ENCODE results near the gene PRELID1.

Gene PRELID1

DNA sequence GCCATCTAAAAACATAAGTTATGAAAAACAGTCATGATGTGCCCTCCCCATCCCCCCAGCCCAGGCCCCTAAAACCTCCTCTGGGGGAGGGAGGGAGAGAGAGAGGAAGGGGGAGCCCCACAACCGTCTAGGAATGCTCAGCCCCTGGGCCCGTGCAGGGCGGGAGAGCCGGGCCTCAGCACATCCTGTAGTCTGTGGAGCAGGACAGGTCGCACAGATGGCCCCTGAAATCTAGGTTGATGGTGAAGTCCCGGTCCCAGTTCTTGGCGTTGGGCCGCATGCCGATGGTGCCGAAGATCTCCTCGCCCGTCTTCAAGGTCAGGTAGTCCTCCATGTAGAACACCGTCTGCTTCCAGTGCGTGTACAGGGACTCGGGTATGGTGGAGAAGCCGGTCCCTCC lies 38.2 kb upstream of the PRELID1 start:
- DNase-seq (ENCODE audit: extremely low spot score) = no peak
- CTCF ChIA-PET = interaction anchor here (0.6 kb wide), 1 partner anchor 555 kb away, joined by 5 read pairs; no protein-coding TSS in a partner anchor
- POLR2A ChIA-PET = no interaction called here
- TF ChIP-seq SUZ12 (IDR thresholded peaks at IDR 0.05) (no peak), SP1 (IDR thresholded peaks at IDR 0.05) (no peak), NFRKB (IDR thresholded peaks at IDR 0.05) (no peak), ELF4 (IDR thresholded peaks at IDR 0.05) (no peak), FOXM1 (IDR thresholded peaks at IDR 0.05; ENCODE audit: borderline replicate concordance) (no peak), ARNT (IDR thresholded peaks at IDR 0.05) (no peak), BHLHE40 (IDR thresholded peaks at IDR 0.05; ENCODE audit: borderline replicate concordance) (no peak), FOXA1 (IDR thresholded peaks at IDR 0.05) (no peak), CTBP1 (IDR thresholded peaks at IDR 0.05; ENCODE audit: borderline replicate concordance) (no peak), ZNF384 (IDR thresholded peaks at IDR 0.05) (no peak), HDGF (IDR thresholded peaks at IDR 0.05; ENCODE audit: borderline replicate concordance) (no peak), TARDBP (IDR thresholded peaks at IDR 0.05) (no peak), L3MBTL2 (conservative IDR thresholded peaks at IDR 0.05) (no peak), LEF1 (IDR thresholded peaks at IDR 0.05; ENCODE audit: borderline replicate concordance) (no peak), FOXK2 (IDR thresholded peaks at IDR 0.05) (no peak)
- TF ChIP-seq, protein P1, sequence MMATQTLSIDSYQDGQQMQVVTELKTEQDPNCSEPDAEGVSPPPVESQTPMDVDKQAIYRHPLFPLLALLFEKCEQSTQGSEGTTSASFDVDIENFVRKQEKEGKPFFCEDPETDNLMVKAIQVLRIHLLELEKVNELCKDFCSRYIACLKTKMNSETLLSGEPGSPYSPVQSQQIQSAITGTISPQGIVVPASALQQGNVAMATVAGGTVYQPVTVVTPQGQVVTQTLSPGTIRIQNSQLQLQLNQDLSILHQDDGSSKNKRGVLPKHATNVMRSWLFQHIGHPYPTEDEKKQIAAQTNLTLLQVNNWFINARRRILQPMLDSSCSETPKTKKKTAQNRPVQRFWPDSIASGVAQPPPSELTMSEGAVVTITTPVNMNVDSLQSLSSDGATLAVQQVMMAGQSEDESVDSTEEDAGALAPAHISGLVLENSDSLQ (IDR thresholded peaks at IDR 0.05) = no peak

DNA sequence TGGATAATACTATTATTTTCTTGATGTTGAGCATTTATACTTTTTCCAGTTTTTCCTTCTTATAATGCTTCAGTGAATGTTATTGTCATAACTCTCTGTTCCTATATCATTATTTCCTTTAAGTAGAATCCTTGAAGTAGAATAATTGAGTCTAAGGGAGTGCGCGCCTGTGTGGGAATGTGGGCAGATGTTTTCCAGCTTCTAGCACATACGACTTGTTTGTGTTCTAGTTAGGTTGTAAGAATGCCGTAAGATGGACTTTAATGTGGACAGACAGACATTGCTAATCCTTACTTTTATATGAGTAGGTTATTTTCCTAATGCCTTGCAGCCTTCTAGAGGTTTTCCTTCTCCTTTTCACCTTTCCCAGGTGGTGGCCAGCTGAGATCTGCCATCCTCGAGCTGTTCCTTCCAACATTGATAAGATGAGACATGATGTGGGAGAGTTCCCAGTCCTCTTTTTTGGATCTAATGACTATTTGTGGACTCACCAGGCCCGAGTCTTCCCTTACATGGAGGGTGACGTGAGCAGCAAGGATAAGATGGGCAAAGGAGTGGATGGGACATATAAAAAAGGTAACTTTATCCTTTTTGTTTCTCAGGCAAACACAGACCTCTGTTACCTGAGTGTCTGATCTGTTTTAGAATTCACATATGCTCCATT lies 34.2 kb upstream of the PRELID1 start:
- TF ChIP-seq L3MBTL2 (conservative IDR thresholded peaks at IDR 0.05) (no peak), TARDBP (IDR thresholded peaks at IDR 0.05) (no peak), CTBP1 (IDR thresholded peaks at IDR 0.05; ENCODE audit: borderline replicate concordance) (no peak), SP1 (IDR thresholded peaks at IDR 0.05) (no peak), SUZ12 (IDR thresholded peaks at IDR 0.05) (no peak), ELF4 (IDR thresholded peaks at IDR 0.05) (no peak), NFRKB (IDR thresholded peaks at IDR 0.05) (no peak), FOXK2 (IDR thresholded peaks at IDR 0.05) (no peak), BHLHE40 (IDR thresholded peaks at IDR 0.05; ENCODE audit: borderline replicate concordance) (no peak), FOXM1 (IDR thresholded peaks at IDR 0.05; ENCODE audit: borderline replicate concordance) (no peak), ZNF384 (IDR thresholded peaks at IDR 0.05) (no peak), HDGF (IDR thresholded peaks at IDR 0.05; ENCODE audit: borderline replicate concordance) (no peak), ARNT (IDR thresholded peaks at IDR 0.05) (no peak), FOXA1 (IDR thresholded peaks at IDR 0.05) (no peak), LEF1 (IDR thresholded peaks at IDR 0.05; ENCODE audit: borderline replicate concordance) (no peak)
- TF ChIP-seq, protein P1 (IDR thresholded peaks at IDR 0.05) = no peak
- ChIA-PET CTCF (no interaction called here), POLR2A (no interaction called here)
- DNase-seq (ENCODE audit: extremely low spot score) = no peak

GRCh38 chr5:177269976-177270375 lies 33.6 kb upstream of the PRELID1 start:
- CTCF ChIA-PET = interaction anchor here (1.5 kb wide), 1 partner anchor 40 kb away, joined by 4 read pairs; no protein-coding TSS in a partner anchor
- DNase-seq (ENCODE audit: extremely low spot score) = no peak
- TF ChIP-seq L3MBTL2 (conservative IDR thresholded peaks at IDR 0.05) = no peak
- POLR2A ChIA-PET = no interaction called here

GRCh38 chr5:177270653-177271052 lies 32.9 kb upstream of the PRELID1 start:
- POLR2A ChIA-PET = no interaction called here
- CTCF ChIA-PET = interaction anchor here (1.5 kb wide), 1 partner anchor 39 kb away, joined by 4 read pairs; no protein-coding TSS in a partner anchor
- no peak for TF ChIP-seq ZNF384 (IDR thresholded peaks at IDR 0.05)
- no peak for TF ChIP-seq NFRKB (IDR thresholded peaks at IDR 0.05)
- TF ChIP-seq LEF1 (IDR thresholded peaks at IDR 0.05; ENCODE audit: borderline replicate concordance) = no peak
- no peak for TF ChIP-seq ARNT (IDR thresholded peaks at IDR 0.05)
- TF ChIP-seq, protein P1 (IDR thresholded peaks at IDR 0.05) = no peak
- TF ChIP-seq FOXA1 (IDR thresholded peaks at IDR 0.05) = no peak
- no peak for TF ChIP-seq HDGF (IDR thresholded peaks at IDR 0.05; ENCODE audit: borderline replicate concordance)
- no peak for TF ChIP-seq FOXK2 (IDR thresholded peaks at IDR 0.05)
- TF ChIP-seq FOXM1 (IDR thresholded peaks at IDR 0.05; ENCODE audit: borderline replicate concordance) = no peak
- no peak for TF ChIP-seq SP1 (IDR thresholded peaks at IDR 0.05)
- TF ChIP-seq BHLHE40 (IDR thresholded peaks at IDR 0.05; ENCODE audit: borderline replicate concordance) = no peak
- TF ChIP-seq L3MBTL2 (conservative IDR thresholded peaks at IDR 0.05) = no peak
- TF ChIP-seq ELF4 (IDR thresholded peaks at IDR 0.05) = no peak
- no peak for DNase-seq (ENCODE audit: extremely low spot score)

DNA sequence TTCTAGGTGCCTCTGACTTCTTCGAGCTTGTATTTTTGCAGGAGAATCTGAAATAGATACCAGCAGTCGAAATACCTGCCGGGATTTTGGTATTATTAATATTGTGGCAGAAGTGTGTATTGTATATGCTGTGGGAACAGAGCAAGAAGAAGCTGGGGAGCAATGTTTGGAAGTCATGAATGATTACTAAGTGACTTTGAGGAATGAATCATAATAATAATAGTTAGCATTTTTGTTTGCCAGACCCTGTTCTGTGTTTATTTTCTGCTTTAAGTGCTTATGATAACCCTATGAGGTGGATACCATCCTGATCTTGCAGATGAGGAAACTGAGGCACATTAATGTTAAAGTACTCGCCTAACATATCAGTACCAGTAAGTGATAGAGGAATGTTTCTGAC lies 32.5 kb upstream of the PRELID1 start:
- DNase-seq (ENCODE audit: extremely low spot score) = no peak
- POLR2A ChIA-PET = no interaction called here
- TF ChIP-seq ARNT (IDR thresholded peaks at IDR 0.05) = no peak
- TF ChIP-seq FOXA1 (IDR thresholded peaks at IDR 0.05) = no peak
- no peak for TF ChIP-seq CTBP1 (IDR thresholded peaks at IDR 0.05; ENCODE audit: borderline replicate concordance)
- TF ChIP-seq FOXM1 (IDR thresholded peaks at IDR 0.05; ENCODE audit: borderline replicate concordance) = no peak
- TF ChIP-seq BHLHE40 (IDR thresholded peaks at IDR 0.05; ENCODE audit: borderline replicate concordance) = no peak
- TF ChIP-seq FOXK2 (IDR thresholded peaks at IDR 0.05) = no peak
- no peak for TF ChIP-seq LEF1 (IDR thresholded peaks at IDR 0.05; ENCODE audit: borderline replicate concordance)
- no peak for TF ChIP-seq ZNF384 (IDR thresholded peaks at IDR 0.05)
- no peak for TF ChIP-seq SP1 (IDR thresholded peaks at IDR 0.05)
- TF ChIP-seq ELF4 (IDR thresholded peaks at IDR 0.05) = no peak
- CTCF ChIA-PET = interaction anchor here (1.5 kb wide), 1 partner anchor 39 kb away, joined by 4 read pairs; no protein-coding TSS in a partner anchor

DNA sequence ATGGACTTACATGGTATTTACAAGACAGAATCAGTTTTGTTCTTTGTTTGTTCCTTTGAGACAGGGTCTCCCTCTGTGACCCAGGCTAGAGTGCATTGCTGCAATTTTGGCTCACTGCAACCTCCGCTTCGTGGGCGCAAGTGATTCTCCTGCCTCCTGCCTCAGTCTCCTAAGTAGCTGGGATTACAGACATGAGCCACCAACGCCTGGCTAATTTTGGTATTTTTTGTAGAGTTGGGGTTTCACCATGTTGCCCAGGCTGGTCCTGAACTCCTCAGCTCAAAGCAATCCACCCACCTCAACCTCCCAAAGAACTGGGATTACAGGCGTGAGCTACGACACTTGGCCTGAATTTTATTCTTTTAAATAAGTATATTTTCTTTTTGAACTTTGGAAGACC lies 27.7 kb upstream of the PRELID1 start:
- no peak for DNase-seq (ENCODE audit: extremely low spot score)
- ChIA-PET CTCF (no interaction called here), POLR2A (no interaction called here)
- TF ChIP-seq L3MBTL2 (conservative IDR thresholded peaks at IDR 0.05) (no peak), TARDBP (IDR thresholded peaks at IDR 0.05) (no peak), ELF4 (IDR thresholded peaks at IDR 0.05) (no peak), BHLHE40 (IDR thresholded peaks at IDR 0.05; ENCODE audit: borderline replicate concordance) (no peak), FOXM1 (IDR thresholded peaks at IDR 0.05; ENCODE audit: borderline replicate concordance) (no peak), FOXA1 (IDR thresholded peaks at IDR 0.05) (no peak), ARNT (IDR thresholded peaks at IDR 0.05) (no peak), LEF1 (IDR thresholded peaks at IDR 0.05; ENCODE audit: borderline replicate concordance) (no peak), SP1 (IDR thresholded peaks at IDR 0.05) (no peak)
